ENCODE results near the gene EME1.

Gene EME1

DNA sequence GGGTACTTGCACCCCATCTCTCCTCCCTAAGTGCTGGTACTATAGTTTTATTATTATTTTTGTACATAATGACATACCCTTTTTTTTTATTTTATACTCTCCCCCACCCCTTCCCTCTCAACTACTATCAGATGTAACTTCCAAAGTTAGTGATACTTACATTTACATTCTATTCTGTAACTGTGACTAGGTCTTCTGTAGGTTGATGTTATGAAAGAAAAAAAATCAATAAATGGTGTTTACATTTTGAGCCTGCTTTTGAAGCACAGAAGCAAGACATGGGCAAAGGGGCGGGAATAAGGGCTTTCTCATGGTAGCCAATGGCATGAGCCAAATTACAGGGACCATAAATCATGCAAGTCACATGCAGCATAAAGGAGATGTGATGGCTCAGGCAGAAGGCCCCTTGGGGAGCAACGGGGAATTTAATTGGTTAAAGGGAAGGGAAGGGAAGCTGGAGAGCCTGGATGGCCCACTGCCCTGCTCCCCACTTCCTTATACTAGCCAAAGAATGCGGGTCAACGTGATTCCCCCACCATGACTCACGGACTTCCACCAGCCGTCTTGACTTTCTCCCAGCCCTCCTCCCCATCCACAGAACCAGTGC lies 50.6 kb downstream of the EME1 start:
- DNase-seq (ENCODE audit: low read depth, low spot score) = peak; percentile 83
- no peak overlapping the region for H3K4me3 ChIP-seq (ENCODE audit: low read depth, low read length)
- ChIA-PET POLR2A (no interaction called here), CTCF (interaction anchor here (6.9 kb wide), 1 partner anchor 27 kb away, joined by 51 read pairs; the partner anchor contains the start of gene LRRC59)
- TF ChIP-seq, protein P1, sequence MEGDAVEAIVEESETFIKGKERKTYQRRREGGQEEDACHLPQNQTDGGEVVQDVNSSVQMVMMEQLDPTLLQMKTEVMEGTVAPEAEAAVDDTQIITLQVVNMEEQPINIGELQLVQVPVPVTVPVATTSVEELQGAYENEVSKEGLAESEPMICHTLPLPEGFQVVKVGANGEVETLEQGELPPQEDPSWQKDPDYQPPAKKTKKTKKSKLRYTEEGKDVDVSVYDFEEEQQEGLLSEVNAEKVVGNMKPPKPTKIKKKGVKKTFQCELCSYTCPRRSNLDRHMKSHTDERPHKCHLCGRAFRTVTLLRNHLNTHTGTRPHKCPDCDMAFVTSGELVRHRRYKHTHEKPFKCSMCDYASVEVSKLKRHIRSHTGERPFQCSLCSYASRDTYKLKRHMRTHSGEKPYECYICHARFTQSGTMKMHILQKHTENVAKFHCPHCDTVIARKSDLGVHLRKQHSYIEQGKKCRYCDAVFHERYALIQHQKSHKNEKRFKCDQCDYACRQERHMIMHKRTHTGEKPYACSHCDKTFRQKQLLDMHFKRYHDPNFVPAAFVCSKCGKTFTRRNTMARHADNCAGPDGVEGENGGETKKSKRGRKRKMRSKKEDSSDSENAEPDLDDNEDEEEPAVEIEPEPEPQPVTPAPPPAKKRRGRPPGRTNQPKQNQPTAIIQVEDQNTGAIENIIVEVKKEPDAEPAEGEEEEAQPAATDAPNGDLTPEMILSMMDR (IDR thresholded peaks at IDR 0.05; ENCODE audit: insufficient read depth, low read length, missing control alignments) = no peak

DNA sequence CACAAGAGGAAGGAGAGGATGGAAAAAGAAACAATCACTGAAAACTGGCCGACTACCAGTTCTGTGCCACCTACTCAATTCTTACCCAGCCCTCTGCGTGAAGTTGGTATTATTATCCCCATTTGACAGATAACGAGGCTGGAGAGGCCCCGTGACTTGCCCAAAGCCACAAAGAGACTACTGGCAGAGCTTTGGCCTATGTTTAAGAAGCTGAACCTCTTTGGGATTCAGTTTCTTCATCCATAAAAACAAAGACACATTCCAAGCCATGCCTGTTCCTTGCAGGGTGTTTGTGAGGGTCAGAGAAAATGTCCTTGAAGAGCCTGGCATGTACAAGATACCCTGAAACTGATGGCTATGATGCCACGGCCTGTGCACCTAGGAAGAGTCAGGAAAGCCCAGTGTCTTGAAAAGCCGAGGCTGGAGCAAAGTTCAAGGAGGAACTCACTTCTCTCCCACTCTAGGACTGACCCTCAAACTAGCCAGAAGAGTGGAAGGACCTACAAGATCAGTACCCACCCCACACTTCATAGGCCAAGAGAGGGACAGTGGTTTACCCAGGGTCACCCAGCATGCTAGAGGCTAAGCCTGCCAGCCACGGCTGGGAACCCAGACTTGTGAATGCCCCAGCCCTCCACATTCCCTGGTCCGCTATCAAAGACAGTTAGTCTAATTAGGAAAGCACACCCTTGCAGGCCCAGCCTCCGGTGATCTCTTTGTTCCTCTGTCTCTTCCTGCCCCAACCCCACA lies 51.4 kb downstream of the EME1 start:
- TF ChIP-seq, protein P1 (IDR thresholded peaks at IDR 0.05; ENCODE audit: insufficient read depth, low read length, missing control alignments) = no peak
- no peak overlapping the region for H3K4me3 ChIP-seq (ENCODE audit: low read depth, low read length)
- POLR2A ChIA-PET = no interaction called here
- CTCF ChIA-PET = interaction anchor here (6.9 kb wide), 1 partner anchor 27 kb away, joined by 51 read pairs; the partner anchor contains the start of gene LRRC59
- DNase-seq (ENCODE audit: low read depth, low spot score) = no peak

GRCh38 chr17:50424996-50425681 lies 52.1 kb downstream of the EME1 start:
- DNase-seq (ENCODE audit: low read depth, low spot score) = no peak
- TF ChIP-seq, protein P1 (IDR thresholded peaks at IDR 0.05; ENCODE audit: insufficient read depth, low read length, missing control alignments) = no peak
- peak overlapping the region; percentile 71 for H3K4me3 ChIP-seq (ENCODE audit: low read depth, low read length)
- ChIA-PET CTCF (interaction anchor here (6.9 kb wide), 1 partner anchor 28 kb away, joined by 51 read pairs; the partner anchor contains the start of gene LRRC59), POLR2A (no interaction called here)

DNA sequence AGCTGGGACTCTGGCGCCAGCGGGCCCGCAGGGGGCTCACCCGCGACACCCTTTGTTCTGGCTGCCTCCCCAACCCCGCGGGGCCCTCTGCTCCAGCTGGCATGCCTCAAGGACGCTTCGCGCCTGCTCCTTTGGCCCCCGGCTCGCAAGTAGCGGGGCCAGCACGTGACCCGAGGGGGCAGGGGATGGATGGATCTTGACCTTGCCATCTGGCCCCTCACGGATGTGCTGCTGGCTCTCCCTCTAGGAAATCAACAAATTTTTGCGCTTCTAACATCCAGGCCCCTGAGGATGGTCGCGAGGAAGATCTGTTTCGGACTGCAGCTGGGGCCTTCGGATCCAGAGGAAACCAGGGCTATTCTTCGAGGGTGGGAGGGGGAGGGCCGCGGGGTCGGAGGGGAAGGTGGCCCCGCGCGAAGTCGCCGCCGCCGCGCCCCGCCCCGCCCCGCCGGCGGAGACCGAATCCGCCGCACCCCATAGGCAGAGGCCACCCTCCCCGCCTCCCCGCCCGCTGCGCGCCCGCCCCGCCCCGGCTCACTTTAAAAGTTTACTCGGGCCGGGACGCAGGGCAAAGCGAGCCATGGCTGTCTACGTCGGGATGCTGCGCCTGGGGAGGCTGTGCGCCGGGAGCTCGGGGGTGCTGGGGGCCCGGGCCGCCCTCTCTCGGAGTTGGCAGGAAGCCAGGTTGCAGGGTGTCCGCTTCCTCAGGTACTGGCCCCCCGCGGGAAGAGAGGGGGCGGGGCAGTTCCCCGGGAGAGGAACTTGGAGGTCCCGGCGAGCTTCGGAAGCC lies 52.8 kb downstream of the EME1 start, which contains the start of gene ACSF2:
Gene ACSF2, plus strand, starts transcription at position 537 of the 790 bp plus-strand sequence. Its CDS starts 44 bp downstream, at position 581.
- peak within 1 kb of the TSS; percentile 71 for H3K4me3 ChIP-seq (ENCODE audit: low read depth, low read length)
- CTCF ChIA-PET = interaction anchor here (1.1 to 6.9 kb wide), 4 partner anchors 10 to 35 kb away, joined by 3 to 51 read pairs (median 21); partner anchors contain the start of gene LRRC59
- TF ChIP-seq, protein P1 (IDR thresholded peaks at IDR 0.05; ENCODE audit: insufficient read depth, low read length, missing control alignments) = no peak
- POLR2A ChIA-PET = interaction anchor here (0.9 kb wide), 1 partner anchor 226 kb away, joined by 3 read pairs; no protein-coding TSS in a partner anchor
- DNase-seq (ENCODE audit: low read depth, low spot score) = no peak

DNA sequence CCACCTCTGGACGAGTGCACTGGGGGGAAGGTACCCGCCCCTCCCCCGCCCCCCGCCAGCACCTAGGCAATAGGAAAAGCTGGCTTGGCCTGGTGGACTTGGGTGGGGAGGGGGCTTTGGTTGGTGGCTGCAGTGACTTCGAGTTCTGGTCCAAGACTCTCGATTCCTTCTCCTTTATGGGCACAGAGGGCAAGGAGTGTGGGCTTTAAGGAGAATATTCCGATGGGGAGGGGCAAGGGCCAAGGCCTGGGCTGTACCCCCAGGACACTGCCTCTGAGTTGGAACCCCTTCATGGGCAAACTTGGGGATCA lies 53.4 kb downstream of the EME1 start:
- no peak for DNase-seq (ENCODE audit: low read depth, low spot score)
- peak overlapping the region; percentile 71 for H3K4me3 ChIP-seq (ENCODE audit: low read depth, low read length)
- ChIA-PET POLR2A (interaction anchor here (0.8 to 0.9 kb wide), 3 partner anchors 30 to 226 kb away, joined by 3 to 4 read pairs (median 3); no protein-coding TSS in a partner anchor), CTCF (interaction anchor here (1.0 to 4.8 kb wide), 4 partner anchors 9 to 47 kb away, joined by 3 to 35 read pairs (median 6); partner anchors contain the start of gene LRRC59)
- TF ChIP-seq, protein P1 (IDR thresholded peaks at IDR 0.05; ENCODE audit: insufficient read depth, low read length, missing control alignments) = no peak

All from AG04449 (cell line).